ENCODE measurements around the gene PLK5. TPM values are rescaled to one million over a fixed set of nuclear protein-coding genes. Genes with fewer than 3 reads are reported as not detected.

Gene PLK5
- total and polyA plus RNA-seq, 2 experiments from 2014 or later = 0.97 to 1.2 TPM

DNA sequence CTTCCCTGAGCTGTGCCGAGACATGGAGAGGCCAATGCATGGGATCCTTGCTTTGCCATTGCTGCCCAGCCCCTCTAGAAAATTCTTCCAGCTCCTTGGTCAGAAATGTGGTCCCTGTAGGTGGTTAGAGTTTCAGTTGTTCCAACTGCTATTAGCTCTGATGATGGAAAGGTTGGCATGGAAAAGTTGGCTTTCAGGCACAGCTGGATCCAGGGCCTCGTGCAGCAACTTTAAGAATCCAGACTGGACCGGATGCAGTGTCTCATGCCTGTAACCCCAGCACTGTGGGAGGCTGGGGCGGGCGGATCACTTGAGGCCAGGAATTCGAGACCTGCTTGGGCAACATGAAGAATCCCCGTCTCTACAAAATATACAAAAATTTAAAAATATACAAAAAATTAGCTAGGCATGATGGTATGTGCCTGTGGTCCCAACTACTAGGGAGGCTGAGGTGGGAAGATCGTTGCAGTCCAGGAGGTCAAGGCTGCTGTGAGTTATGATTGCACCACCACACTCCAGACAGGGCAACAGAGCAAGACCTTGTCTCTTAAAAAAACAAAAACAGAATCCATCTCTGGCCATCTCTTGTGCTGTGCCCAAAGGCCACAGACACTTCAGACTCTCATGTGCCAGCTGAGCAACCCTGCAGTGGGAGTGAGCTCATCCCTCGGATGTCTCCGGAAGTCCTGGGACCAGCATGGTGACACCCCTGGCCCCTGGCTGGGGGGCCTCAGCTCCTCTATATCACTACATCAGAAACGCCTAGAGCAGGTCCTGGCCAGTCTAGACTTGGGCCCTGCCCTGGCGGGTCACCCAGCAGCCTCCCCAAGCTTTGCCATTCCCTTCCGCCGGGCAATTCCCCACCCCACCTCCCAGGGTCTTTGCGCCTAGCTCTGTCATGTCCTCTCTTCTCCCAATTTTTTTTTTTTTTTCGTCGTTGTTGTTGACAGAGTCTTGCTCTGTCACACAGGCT lies 27.5 kb downstream of the PLK5 start:
- Mint-ChIP-seq H3K36me3 (ENCODE audit: low read depth) (peaks cover 4% of the 10 kb centered on the region; the same call in 1 of the 3 replicates), H3K27me3 (ENCODE audit: insufficient read depth, low read depth, poor library complexity) (peaks cover 13% of the 10 kb centered on the region)

More for the DNA sequence above, 27.5 kb downstream of the PLK5 start:
- Histone ChIP-seq H3K27me3 (ENCODE audit: insufficient read depth) (no peaks in the 10 kb centered on the region), H3K27ac (ENCODE audit: low read depth) (no peak overlapping the region), H4K20me1 (replicated peaks; ENCODE audit: insufficient read depth) (no peaks in the 10 kb centered on the region; the same call in 1 of the 2 replicates), H3K36me3 (ENCODE audit: insufficient read depth) (no peaks in the 10 kb centered on the region), H3K4me3 (no peak overlapping the region), H3F3A (replicated peaks; ENCODE audit: low read depth) (peaks cover 6% of the 10 kb centered on the region; the same call in 1 of the 2 replicates), H3K9me2 (ENCODE audit: insufficient read depth) (no peaks in the 10 kb centered on the region), H3K79me2 (replicated peaks; ENCODE audit: insufficient read depth) (no peaks in the 10 kb centered on the region), H2AFZ (no peak overlapping the region), H3K4me2 (no peak overlapping the region), H3K4me1 (ENCODE audit: insufficient read depth) (no peaks in the 10 kb centered on the region; the same call in 1 of the 2 replicates)
- ATAC-seq (no peak), DNase-seq (ENCODE audit: low spot score) (no peak)
- Mint-ChIP-seq H3K4me1 (no peaks in the 10 kb centered on the region), H3K9me3 (peaks cover 3% of the 10 kb centered on the region; the same call in 2 of the 3 replicates), H3K27ac (no peak overlapping the region), H3K4me3 (no peak overlapping the region; the same call in 2 of the 3 replicates)
- TF ChIP-seq CREB1 (CRISPR knock-in tag; IDR thresholded peaks at IDR 0.05; ENCODE audit: low read depth) = no peak
- TF ChIP-seq, protein P1, sequence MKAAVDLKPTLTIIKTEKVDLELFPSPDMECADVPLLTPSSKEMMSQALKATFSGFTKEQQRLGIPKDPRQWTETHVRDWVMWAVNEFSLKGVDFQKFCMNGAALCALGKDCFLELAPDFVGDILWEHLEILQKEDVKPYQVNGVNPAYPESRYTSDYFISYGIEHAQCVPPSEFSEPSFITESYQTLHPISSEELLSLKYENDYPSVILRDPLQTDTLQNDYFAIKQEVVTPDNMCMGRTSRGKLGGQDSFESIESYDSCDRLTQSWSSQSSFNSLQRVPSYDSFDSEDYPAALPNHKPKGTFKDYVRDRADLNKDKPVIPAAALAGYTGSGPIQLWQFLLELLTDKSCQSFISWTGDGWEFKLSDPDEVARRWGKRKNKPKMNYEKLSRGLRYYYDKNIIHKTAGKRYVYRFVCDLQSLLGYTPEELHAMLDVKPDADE (IDR thresholded peaks at IDR 0.05) = no peak
- TF ChIP-seq REST (IDR thresholded peaks at IDR 0.05; ENCODE audit: unreplicated experiment) = no peak
- no peak for TF ChIP-seq EZH2phosphoT487 (IDR thresholded peaks at IDR 0.05; ENCODE audit: unreplicated experiment)
- no peak for TF ChIP-seq STAT1 (IDR thresholded peaks at IDR 0.05; ENCODE audit: unreplicated experiment)
- no peak for TF ChIP-seq JUNB (IDR thresholded peaks at IDR 0.05; ENCODE audit: unreplicated experiment)
- no peak for TF ChIP-seq NANOG (IDR thresholded peaks at IDR 0.05; ENCODE audit: borderline replicate concordance)
- no peak for TF ChIP-seq ZNF114 (CRISPR knock-in tag; IDR thresholded peaks at IDR 0.05)
- no peak for TF ChIP-seq ZNF462 (CRISPR knock-in tag; IDR thresholded peaks at IDR 0.05)
- no peak for TF ChIP-seq EZH2 (IDR thresholded peaks at IDR 0.05; ENCODE audit: low read depth, unreplicated experiment)
- TF ChIP-seq, protein P2, sequence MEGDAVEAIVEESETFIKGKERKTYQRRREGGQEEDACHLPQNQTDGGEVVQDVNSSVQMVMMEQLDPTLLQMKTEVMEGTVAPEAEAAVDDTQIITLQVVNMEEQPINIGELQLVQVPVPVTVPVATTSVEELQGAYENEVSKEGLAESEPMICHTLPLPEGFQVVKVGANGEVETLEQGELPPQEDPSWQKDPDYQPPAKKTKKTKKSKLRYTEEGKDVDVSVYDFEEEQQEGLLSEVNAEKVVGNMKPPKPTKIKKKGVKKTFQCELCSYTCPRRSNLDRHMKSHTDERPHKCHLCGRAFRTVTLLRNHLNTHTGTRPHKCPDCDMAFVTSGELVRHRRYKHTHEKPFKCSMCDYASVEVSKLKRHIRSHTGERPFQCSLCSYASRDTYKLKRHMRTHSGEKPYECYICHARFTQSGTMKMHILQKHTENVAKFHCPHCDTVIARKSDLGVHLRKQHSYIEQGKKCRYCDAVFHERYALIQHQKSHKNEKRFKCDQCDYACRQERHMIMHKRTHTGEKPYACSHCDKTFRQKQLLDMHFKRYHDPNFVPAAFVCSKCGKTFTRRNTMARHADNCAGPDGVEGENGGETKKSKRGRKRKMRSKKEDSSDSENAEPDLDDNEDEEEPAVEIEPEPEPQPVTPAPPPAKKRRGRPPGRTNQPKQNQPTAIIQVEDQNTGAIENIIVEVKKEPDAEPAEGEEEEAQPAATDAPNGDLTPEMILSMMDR (conservative IDR thresholded peaks at IDR 0.05; ENCODE audit: low read depth in 2 of 2) = no peak
- TF ChIP-seq POLR2AphosphoS5 (IDR thresholded peaks at IDR 0.05; ENCODE audit: low read depth) = no peak
- no peak for TF ChIP-seq ZNF331 (CRISPR knock-in tag; IDR thresholded peaks at IDR 0.05; ENCODE audit: low read depth)

Measured in GM23338 (cell line).